Anterior cingulate cortex (tissue), 58 donors: ENCODE measurements around the gene SRMS.
A peak's percentile ranks its signal among the peaks of the same experiment; 100 is the strongest.
"Not testable (repeated sequence)": the region's sequence is repeated elsewhere in the genome, so short reads cannot be mapped to it uniquely, and the experiment has no call there.

Source experiments
- DNase-seq, 58 donors: peaks; one replicate each; lab custom pipeline; 2025; lab: John Stamatoyannopoulos, UW

The SRMS gene

DNA sequence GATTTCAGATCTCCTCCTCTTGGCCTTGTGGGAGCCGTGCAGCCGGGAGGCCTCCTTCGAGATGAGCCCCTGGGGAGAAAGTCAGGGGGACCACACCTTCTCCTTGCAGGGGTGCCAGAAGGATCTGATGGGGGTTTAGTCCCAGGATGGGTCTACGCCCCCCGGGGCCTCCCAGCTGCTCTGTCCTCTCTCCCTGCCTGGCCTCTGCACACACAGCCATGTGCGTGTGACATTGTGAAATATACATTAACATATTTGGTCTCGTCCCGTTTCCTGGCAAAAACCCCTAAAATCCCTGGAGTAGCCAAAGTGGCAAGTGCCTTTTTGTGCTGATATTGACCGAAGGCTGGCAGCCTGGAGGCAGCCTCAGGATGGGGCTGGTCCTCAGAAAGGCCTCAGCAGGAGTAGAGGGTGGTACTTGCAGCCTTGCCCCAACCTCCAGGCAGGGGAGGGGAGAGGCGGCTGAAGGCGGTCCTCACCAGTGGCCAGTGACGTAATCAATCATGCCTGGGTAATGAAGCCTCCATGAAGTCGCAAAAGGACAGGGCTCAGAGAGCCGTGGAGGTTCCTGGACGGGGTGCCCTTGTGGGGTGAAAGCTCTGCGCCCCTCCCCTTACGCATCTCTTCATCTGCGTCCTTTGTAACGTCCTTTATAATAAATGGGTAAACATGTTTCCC is 31.6 kb upstream of the SRMS start:
- DNase-seq = no peak

GRCh38 chr20:63578224-63579016 is 30.9 kb upstream of the SRMS start:
- no peak for DNase-seq

- peak in 38 of 58 donors; percentile 3 to 69 (median 24) for DNase-seq
Measured at GRCh38 chr20:63577317-63577894, 29.9 kb upstream of the SRMS start.

- no peak for DNase-seq
Measured at GRCh38 chr20:63576311-63576710, 28.8 kb upstream of the SRMS start.

DNA sequence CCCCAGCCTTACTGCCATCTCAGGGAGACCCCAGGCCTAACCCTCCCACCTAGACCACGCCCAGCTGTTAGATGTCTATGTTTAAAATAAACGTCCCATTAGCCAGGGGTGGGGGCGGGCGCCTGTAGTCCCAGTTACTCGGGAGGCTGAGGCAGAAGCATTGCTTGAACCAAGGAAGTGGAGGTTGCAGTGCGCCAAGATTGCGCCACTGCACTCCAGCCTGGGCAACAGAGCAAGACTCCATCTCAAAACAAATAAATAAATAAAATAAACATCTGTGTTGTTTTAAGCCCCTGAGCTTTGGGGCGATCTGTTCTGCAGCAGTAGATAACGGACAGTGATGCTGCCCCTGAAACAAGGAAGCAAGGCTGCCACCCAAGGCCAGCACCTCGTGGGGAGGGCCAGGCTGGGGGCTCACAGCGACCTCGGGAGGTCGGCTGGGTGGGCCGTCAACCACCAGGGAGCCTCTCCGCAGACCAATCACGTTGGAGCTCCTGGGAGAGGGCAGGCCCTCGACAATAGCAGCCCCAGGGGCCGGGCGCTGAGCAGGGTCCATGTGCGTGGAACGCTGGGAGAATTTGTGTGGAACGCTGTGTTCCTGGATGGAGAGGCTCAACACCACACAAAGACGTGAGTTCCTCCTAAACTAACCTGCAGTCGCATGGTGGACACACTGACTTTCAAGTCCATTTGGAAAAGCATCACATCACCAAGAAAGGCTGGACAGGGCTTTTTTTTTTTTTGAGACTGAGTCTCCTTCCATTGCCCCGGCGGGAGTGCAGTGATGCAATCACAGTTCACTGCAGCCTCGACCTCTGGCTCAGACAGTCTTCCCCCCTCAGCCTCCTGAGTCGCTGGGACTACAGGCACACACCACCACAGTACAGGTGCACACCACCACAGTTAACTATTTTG is 27.5 kb upstream of the SRMS start:
- no peak for DNase-seq

DNA sequence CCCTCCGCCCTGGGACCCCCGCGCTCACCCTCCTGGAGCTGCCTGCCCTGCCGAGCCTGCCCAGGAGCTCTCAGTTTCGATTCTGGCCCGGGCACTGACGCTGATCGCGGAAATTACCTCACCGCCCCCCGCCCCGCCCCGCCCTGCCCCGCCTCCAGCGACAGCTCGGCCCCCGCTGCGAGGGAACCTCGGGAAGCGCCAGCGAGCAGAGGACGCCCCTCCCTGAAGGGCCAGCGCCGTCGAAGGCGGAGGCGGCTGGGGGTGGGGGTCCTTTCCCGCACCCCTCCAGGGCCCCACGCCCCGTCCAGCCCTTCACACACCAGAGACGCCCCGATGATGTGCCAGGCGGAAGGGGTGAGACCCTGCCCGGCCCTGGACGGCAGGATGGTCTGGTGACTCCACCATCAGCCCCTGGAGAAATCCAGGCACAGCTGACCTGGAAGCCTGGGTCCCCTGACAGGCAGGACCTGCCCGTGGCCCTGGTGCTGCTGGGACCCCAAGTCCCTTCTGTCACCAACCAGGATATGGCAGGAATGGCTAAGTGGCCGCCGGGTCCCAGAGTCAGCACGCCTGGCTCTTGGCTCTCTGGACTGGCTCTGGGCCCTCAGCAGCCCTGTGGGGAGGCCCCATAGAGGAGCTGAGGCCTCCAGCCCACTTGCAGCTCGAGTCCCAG is 26.7 kb upstream of the SRMS start, which contains the start of gene HELZ2:
Gene HELZ2 (minus strand): TSS at position 84 of the 673 bp plus-strand sequence. CDS start 1,854 bp downstream, outside the sequence.
- DNase-seq = peak in 19 of 58 donors; percentile 3 to 49 (median 21)

DNA sequence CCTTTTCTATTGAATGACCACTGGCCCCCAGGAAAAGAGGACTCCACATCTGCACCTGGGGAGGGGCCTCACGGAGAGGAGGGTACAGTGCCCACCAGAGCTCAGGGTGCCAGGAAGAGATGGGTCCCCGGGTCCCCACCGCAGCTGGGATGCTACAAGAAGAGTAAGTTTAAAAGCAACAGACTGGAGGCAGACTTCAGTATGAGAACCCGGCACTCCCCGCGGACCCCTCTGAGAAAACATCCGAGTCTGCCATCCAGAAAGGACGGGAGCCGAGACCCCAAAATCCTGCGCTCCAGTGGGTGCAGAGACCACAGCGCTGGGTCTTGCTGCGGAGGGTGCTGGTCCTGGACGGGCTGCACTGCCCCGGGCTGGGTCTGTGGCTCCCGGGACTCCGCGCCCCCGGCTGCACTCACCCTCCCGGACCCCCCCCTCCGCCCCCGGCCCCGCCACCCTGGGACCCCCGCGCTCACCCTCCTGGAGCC is 26.1 kb upstream of the SRMS start:
- DNase-seq = no peak

- no peak for DNase-seq
Measured at GRCh38 chr20:63572788-63573646, 25.5 kb upstream of the SRMS start.

DNA sequence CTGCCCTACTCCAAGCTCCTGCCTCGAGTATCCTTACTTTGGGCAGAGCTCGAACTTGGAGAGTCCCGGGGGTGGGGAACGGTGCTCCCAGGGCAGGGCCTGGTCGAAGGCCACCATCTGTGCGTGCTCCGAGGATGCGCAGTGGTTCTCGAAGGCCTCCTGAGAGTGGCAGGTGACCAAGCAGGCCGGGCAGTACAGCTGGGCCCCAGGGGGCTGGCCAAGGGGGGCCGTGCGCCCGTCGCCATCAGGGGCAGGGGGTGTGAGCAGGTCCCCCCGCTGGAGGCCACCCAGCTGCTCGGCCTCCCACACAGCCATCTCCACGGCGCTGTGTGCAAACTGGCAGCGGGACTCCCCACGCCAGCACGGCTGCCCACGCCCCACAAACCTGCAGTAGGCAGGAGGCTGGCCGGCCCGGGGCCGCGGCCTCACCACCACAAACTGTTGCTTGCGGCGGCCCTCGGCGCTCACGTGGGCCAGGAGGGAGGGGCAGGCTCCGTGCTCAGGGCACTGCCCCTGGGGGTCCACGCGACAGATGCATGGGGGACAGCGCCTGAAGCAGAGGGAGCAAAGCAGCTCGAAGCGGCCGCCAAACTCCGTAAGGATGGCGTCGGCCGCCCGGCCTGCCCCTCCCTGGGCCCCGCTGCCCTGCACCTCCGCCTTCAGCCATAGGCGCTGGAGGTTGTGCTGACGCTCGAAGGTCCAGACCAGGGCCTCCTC is 24.7 kb upstream of the SRMS start:
- no peak for DNase-seq

GRCh38 chr20:63571087-63571478 is 23.5 kb upstream of the SRMS start:
- DNase-seq = not testable (repeated sequence)

DNA sequence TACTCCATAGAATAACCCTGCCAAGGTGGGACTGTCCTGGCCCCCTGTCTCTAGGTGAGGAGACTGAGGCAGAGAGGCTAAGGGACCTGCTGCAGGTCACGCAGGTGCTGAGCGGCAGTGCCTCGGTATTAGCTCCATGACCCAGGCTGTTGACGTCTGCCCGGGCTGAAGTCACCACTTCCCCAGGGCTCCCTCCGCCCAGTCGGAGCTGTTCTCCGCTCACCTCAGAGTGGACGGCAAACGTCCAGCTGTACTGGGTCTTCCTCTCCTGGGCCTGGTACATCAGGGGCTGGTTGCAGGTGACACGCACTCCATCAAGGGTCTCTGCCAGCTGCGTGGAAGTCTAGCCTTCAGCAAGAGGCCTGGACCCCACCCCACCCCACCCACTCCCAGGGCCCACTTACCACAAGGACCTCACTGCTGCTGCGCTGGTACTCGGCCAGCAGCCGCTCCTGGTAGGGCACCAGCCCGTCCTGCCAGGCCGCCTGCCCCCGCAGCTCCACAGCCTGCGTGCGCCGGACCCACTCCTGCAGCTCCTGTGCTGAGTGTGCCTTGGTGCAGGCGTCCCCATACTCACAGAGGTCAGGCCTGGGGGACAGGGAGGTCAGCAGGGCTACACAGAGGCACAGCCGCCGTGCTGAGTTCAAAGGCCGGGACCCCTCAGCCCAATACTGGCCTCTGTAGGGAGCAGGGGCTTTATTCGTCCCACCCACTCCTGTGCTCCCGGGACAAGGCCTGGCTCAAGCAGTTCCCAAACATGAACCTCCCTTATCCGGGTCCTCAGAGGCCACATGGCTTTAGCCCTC is 22.9 kb upstream of the SRMS start:
- DNase-seq = no peak

- DNase-seq = peak in 1 of 58 donors; percentile 9
Measured at GRCh38 chr20:63568986-63569949, 21.7 kb upstream of the SRMS start.

GRCh38 chr20:63568170-63568981 is 20.8 kb upstream of the SRMS start:
- no peak for DNase-seq

DNA sequence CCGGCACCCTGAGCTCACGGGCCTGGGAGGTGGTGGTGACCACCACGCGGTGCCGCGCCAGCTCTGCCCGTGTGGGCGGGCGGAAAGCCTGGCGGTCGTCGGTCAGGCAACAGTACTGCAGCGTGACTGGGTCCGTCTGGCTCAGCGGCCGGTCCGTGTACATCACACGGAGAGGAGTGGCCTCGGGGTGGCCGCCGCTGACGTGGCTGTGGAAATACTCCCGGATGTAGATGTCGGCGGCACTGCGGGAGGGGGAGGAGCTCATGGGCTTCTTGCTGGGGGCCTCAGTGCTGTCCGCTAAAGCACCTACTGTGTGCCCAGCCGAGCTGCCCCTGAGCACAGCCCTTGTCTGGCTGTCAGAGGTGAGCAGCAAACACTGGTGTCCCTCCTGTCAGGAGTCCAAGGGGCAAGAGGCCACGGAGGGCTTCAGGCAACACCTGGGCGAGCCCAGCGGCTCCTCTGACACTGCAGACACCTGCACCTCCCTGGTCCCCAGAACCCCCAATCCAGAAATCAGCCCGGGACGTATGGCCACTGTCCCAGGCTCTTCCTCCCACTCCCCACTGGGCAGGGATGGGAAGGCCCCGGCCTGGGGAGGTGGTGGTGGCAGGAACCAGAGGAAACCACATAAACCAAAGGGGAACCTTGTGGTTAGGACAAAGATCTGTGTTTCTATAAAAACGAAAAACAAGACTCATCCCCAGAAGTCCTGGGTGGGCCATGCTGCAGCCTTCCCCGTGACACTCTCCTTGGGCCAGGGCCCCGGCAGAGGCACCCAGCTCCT is 20.0 kb upstream of the SRMS start:
- peak in 5 of 58 donors; percentile 5 to 35 (median 13) for DNase-seq

DNA sequence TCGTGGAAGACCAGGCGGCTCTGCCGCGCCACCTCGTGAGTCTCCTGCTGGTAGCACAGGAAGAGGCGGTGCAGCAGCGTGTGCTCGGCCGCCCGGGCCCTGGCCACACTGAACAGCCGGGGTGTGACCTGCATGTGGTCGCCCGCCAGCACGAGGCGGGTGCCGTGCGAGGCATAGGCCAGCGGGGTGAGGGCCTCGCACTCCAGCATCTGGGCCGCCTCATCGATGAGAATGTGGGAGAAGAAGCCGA is 19.5 kb upstream of the SRMS start:
- no peak for DNase-seq
